ENCODE results near the gene ABCA7.

ABCA7 gene, protein sequence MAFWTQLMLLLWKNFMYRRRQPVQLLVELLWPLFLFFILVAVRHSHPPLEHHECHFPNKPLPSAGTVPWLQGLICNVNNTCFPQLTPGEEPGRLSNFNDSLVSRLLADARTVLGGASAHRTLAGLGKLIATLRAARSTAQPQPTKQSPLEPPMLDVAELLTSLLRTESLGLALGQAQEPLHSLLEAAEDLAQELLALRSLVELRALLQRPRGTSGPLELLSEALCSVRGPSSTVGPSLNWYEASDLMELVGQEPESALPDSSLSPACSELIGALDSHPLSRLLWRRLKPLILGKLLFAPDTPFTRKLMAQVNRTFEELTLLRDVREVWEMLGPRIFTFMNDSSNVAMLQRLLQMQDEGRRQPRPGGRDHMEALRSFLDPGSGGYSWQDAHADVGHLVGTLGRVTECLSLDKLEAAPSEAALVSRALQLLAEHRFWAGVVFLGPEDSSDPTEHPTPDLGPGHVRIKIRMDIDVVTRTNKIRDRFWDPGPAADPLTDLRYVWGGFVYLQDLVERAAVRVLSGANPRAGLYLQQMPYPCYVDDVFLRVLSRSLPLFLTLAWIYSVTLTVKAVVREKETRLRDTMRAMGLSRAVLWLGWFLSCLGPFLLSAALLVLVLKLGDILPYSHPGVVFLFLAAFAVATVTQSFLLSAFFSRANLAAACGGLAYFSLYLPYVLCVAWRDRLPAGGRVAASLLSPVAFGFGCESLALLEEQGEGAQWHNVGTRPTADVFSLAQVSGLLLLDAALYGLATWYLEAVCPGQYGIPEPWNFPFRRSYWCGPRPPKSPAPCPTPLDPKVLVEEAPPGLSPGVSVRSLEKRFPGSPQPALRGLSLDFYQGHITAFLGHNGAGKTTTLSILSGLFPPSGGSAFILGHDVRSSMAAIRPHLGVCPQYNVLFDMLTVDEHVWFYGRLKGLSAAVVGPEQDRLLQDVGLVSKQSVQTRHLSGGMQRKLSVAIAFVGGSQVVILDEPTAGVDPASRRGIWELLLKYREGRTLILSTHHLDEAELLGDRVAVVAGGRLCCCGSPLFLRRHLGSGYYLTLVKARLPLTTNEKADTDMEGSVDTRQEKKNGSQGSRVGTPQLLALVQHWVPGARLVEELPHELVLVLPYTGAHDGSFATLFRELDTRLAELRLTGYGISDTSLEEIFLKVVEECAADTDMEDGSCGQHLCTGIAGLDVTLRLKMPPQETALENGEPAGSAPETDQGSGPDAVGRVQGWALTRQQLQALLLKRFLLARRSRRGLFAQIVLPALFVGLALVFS (N-terminal part only)

DNA sequence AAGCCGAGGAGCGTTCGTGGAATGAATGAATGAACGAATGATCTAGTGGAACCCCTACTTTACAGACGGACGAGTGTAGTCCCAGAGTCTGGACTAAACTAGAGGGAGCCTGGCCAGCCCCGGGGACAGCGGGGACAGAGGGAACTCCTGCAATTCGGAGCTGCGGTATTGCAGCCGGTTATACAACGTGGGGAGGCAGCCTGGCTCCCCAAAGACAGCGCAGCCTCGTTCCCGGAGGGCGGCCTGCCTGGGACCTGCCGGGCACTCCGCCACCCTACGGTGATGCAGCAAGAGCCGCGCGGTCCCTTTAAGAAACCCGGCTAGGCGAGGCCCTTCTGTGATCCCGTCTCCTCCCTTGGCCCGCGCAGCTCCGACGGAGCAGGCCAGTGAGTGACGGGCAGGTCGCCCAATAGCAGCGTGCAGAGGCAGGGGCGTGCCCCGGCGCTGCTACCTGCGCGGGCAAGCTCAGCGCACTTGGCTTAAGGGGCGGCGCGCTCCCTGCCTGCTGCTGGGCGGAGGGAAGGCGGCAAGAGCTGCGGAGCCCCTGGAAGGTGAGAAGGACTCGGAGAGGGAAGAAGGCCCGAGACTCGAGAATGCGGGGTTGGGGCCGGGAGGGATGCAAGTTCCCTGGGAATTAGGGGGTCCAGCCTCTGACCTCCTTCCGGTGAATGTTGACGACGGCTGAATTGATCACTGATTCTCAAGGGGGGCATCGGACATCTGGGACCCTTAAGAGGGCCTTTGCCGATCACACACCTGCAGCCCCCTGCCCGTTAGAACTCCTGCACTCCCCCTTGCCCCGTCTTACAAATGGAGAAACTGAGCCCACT lies at the start of gene ABCA7:
ABCA7 (plus strand) TSS at position 462 of the 830 bp plus-strand sequence. CDS start 1,255 bp downstream, outside the sequence.
- DNase-seq (ENCODE audit: extremely low spot score, insufficient read length, low read depth) = peak; percentile 75
- peak; percentile 97 for FAIRE-seq

DNA sequence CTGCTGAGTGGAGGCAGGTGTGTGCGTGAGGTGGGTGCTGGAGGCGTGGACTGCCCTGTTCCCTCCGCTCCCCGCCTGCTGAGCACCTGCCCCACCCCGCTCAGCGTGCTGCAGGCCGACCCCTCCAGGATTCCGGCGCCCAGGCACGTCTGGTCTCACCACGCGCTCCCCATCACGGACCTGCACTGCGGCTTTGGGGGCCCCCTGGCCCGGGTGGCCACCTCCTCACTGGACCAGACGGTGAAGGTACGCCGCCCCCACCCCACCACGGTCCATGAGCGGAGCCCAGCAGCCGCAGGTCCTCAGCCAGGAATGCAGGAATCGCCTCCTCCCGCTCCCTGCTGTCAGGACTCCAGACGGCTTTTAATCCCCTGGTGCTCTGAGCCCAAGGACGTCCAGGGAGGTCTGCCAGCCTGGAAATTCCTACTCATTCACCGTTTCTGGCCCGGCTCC lies 49.8 kb upstream of the ABCA7 start:
- FAIRE-seq = no peak
- no peak for DNase-seq (ENCODE audit: extremely low spot score, insufficient read length, low read depth)

DNA sequence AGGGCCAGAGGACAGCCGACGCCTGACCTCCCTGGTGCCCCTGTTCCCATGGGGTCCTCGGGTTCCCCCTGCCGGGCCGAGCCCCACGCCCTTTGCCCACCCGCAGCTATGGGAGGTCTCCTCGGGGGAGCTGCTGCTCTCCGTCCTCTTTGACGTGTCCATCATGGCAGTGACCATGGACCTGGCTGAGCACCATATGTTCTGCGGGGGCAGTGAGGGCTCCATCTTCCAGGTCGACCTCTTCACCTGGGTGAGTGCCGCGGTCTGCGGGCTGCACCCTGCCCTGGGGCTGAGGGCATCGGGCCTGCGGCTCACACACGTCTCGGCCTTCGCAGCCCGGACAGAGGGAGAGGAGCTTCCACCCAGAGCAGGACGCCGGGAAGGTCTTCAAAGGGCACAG lies 49.2 kb upstream of the ABCA7 start:
- DNase-seq (ENCODE audit: extremely low spot score, insufficient read length, low read depth) = no peak
- no peak for FAIRE-seq

DNA sequence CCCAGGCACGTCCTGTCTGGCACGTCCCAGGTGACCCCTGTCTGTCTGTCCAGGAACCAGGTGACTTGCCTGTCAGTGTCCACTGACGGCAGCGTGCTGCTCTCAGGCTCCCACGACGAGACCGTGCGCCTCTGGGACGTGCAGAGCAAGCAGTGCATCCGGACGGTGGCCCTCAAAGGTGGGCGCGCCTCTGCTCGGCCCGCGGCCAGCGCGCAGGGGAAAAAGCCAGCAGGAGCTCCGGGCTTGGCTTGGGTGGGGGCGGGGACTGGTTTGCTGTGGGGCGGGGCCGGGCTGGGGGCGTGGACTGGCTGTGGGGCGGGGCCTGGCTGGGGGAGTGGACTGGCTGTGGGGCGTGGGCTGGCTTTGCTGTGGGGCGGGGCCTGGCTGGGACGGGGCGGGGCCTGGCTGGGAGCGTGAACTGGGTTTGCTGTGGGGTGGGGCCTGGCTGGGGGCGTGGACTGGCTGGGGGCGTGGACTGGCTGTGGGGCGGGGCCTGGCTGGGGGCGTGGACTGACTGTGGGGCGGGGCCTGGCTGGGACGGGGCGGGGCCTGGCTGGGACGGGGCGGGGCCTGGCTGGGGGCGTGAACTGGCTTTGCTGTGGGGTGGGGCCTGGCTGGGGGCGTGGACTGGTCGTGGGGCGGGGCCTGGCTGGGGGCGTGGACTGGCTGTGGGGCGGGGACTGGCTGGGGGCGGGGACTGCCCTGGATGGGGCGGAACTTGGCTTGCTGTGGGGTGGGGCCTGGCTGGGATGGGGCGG lies 48.6 kb upstream of the ABCA7 start:
- no peak for DNase-seq (ENCODE audit: extremely low spot score, insufficient read length, low read depth)

DNA sequence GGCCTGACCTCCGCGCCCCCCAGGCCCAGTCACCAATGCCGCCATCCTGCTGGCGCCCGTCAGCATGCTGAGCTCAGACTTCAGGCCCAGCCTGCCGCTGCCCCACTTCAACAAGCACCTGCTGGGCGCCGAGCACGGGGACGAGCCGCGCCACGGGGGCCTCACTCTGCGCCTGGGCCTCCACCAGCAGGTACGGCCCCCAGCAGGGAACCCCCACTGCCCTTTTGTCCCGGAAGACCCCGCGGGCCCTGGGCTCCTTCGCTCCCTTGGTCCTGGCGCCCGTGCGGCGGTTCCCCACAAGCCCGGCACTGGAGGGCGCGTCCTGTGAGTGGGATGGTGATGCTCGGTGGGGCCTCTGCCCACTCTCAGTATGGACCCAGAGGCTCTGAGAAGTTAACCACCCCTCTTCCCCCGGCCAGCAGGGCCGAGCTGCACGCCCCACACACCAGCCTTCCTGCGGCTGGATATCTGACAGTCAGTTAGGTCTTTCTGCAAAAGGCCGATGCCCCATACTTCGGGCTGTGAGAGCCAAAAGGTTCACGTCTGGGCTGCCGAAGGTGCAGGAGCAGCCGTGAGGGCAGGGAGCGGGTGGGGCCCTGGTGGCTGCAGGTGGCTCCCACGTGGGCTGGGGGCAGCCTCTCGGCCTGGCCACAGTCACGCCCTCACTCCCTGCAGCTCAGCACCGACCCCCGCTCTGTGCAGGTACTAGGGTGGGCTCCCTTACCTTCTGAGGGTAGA lies 47.8 kb upstream of the ABCA7 start:
- DNase-seq (ENCODE audit: extremely low spot score, insufficient read length, low read depth) (no peak), FAIRE-seq (no peak)

More for the DNA sequence above, 48.6 kb upstream of the ABCA7 start:
- FAIRE-seq = no peak

DNA sequence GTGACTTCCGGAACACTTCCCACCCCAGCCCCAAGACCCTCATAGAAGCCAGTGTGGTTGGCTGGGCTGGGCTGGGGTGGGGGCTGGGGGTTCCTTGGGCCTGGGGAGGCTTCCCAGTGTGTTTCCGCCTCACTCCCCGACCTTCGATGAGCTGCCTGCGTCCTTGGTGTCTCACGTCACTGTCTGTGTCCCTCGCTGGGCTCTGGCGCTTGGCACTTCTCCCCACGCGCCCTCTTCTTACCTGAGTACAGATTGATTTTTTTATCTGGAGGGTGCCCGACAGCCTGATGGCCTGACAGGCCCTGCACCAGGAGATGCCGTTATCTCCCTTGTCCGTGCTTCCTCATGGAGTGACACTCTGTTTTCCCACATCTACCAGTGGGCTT lies 47.2 kb upstream of the ABCA7 start:
- FAIRE-seq (no peak), DNase-seq (ENCODE audit: extremely low spot score, insufficient read length, low read depth) (no peak)

DNA sequence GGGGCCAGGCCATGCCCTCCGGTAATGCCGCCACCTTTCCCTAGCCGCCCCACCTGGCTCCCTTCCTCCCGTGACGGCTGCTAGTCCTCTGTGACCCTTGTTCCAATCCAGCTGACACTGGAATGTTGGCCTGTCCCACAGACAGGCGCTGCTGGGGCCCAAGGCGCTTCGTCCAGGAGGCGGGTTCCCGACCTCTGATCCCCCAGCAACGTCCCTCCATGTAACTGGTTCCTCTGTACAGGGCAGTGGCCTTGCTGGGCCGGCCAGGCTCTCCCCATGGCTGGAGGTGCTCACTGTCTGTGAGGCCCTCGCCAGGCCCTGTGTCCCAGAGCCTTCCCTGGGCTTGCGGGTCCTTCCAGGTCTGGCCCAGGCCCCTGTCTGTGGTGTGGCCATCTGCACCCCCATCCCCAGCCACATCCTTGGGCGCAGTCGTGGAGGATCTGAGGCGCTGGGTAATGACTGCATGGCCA lies 46.5 kb upstream of the ABCA7 start:
- no peak for FAIRE-seq
- no peak for DNase-seq (ENCODE audit: extremely low spot score, insufficient read length, low read depth)

DNA sequence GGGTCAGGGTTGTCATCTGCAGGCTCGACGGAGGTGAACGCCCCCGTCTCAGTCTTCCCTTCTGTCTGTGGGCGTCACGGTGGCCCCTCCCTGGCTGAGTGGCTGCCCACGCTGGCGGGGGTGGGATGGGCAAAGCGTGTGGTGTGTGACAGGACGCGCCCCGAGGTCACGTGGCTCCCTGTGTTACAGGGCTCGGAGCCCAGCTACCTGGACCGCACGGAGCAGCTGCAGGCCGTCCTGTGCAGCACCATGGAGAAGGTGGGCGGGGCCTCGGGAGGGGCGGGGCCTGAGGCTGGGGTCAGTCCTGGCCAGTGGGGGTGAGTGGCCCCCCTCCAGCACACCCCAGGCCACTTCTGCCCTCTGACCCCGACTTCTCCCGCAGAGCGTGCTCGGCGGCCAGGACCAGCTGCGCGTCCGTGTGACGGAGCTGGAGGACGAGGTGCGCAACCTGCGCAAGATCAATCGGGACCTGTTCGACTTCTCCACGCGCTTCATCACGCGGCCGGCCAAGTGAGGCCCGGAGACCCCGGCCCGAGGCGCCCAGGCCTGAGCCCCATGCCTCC lies 46.0 kb upstream of the ABCA7 start:
- FAIRE-seq (no peak), DNase-seq (ENCODE audit: extremely low spot score, insufficient read length, low read depth) (no peak)

DNA sequence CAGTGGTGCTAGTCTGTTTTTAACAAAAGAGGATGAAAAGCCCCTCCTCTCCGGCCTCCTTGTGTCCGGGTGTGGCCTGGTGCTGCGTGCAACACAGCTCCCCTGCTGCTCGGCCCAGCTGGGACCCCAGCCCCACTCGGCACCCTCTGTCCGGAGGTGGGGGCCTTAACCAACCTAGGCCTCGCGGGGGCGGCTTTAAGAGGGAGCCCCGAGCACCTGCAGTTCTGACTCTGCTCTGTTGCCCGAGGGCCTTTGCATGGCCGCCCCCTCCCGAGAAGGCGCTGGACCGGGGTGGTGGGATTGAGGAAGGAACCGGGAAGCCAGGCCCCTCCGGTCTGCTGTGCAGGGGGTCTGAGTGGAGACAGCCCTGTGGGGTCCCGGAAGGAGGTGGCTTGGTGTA lies 45.4 kb upstream of the ABCA7 start:
- no peak for FAIRE-seq
- no peak for DNase-seq (ENCODE audit: extremely low spot score, insufficient read length, low read depth)

DNA sequence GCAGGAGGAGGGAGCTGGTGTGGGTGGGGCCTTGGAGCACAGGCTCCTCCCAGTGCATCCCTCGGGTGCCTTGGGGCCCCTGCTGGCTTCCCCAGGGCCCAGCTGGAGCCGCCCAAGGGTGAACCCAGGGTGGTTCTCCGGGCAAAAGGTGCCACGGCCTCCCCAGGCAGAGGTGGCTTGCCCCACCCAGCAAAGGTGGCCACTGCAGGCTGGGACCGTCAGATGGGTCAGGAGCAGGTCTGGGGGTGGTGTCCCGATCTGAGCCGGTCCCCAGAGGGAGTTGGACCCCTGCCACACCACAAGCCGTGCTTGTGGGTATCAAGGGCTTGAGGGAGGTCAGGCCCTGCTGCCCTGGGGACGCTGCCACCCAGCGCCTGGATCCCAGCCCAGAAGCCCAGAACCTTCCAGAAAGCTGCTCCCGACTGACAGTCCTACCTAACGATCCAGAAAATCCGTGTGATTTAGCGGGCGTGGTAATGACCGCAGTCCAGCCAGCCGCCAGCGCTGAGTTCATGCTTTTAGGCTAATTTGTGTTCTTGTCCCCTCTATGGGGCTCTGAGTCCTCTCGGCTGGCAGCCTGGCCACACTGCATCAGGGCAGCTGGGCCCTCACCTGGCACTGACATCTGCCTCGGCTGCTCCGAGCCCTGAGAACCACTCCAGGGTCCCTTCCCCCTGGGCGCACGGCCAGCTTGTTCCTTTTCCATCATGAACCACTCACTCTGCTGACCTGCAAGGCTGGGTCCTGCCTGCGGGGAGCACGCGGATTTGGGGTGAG lies 44.7 kb upstream of the ABCA7 start:
- FAIRE-seq = no peak
- no peak for DNase-seq (ENCODE audit: extremely low spot score, insufficient read length, low read depth)

DNA sequence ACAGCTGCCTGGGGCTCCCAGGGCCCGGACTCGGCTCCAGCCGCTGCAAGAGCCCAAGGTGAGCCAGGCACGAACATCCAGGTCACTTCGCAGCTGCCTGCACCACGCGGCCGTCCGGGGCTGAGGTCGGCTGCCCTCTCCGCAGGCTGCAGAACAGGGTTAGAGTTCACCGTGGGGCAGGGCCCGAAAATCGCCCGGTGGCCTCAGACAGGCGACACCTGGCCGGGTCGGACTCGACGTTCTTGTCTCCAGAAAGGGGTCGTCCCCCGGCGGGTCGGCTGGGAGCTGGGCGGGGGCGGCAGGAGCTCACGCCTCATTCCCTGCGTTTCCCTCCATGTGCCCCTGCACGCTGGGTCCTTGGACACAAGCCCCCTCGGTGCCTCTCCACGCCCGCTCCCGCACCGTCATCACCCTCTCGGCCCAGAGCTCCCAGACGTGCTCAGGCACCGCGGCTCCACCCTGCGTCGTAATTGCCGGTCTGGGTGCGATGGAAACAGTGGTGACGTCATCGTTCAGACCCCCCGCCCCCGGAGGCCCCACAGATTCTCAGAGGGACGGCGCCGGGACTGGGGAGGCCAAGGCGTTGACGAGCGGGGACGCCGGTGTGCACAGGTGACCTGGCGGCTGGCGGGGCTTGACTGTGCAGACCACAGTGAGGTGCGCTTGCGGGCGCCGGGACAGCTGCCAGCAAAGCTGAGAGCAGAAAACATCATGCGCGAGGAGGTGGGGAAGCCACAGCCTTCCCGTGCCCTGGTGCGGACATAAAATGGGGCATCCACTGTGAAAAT lies 43.7 kb upstream of the ABCA7 start:
- DNase-seq (ENCODE audit: extremely low spot score, insufficient read length, low read depth) (peak; percentile 43), FAIRE-seq (peak; percentile 59)

DNA sequence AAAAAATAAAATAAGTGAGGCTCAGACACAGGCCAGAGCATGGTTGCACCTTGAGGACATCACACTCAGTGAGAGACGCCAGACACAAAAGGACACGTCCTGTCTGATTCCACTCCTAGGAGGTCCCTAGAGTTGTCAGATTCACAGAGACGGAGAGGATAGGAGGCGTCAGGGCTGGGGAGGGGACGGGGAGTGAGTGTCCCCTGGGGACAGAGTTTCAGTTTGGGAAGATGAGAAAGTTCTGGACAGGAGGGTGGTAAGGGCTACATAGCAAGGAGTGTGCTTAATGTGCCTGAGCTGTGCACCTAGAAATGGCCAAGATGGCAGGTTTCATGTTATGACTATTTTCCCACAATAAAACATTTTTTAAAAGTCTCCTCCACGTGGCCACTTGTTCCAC lies 41.8 kb upstream of the ABCA7 start:
- no peak for FAIRE-seq

DNA sequence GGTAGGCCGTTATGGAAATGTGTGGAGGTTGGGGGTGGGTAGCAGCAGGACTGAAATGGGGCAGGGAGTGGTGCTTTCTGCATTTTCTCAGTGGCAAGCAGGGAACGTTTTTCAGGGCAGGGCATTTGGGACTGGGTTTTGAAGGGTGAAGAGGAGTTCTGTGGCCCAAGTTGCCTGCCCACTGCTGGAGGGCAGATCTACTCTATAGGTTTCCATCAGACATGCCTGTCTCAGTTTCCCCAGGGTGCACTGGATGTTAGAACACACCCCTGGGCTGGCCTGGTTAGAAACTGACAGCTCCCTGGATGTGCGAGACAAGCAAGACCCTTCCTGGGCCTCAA lies 40.6 kb upstream of the ABCA7 start:
- no peak for DNase-seq (ENCODE audit: extremely low spot score, insufficient read length, low read depth)
- FAIRE-seq = no peak

More for the DNA sequence above, 41.8 kb upstream of the ABCA7 start:
- no peak for DNase-seq (ENCODE audit: extremely low spot score, insufficient read length, low read depth)

DNA sequence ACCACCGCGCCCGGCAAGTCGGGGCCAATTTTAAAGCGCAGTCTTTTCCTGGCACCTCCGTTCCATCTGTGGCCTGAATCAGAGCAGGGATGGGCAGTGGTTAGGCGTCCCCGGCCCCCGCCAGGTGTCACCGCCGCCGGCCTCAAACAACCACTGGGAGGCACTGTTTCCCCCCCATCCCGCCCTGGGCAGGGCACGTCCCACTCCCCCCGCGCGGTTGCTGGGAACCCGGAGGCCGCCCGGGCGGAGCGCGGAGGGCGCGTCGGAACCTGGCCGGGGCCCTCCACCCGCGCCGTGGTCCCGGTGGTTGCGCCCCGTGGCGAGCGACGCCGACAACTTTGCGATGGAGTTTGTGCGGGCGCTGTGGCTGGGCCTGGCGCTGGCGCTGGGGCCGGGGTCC lies 39.8 kb upstream of the ABCA7 start, which contains the start of gene GRIN3B:
GRIN3B (plus strand) TSS at position 325 of the 400 bp plus-strand sequence; CDS start at position 344, 19 bp downstream.
- FAIRE-seq = no peak
- no peak for DNase-seq (ENCODE audit: extremely low spot score, insufficient read length, low read depth)

DNA sequence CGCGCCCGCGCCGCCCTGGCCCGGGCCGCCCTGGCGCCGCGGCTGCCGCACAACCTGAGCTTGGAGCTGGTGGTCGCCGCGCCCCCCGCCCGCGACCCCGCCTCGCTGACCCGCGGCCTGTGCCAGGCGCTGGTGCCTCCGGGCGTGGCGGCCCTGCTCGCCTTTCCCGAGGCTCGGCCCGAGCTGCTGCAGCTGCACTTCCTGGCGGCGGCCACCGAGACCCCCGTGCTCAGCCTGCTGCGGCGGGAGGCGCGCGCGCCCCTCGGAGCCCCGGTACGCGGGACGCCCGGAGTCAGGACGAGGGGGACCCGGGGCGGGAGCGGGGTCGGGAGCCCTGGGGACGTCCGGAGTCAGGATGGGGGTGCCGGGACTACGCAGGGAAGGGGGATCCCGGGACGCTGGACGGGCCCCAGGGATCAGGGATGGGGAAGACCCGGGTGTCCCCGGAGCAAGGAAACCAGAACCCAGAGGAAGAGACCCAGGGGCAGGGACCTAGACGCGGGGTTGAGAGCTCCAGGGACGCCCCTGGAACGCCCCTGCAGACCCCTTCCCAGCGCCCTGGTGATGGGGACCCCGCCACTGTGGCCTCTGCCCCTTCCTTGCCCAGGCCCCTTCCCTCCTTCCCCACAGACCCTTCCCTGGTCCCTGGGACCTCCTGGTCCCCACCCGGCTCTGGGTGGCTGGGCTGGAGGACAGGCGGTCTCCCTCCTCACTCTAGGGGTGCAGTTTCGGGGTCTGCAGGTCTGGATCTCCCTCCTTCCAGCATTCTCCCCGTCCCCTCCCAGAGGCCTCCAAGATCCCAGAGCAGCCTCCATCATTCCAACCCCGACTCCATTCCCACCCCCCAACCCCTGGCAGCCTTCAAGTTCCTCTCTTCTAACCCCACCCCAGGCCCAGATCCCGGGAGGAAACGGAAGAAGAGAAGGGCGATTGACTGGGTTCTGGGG lies 39.0 kb upstream of the ABCA7 start:
- no peak for DNase-seq (ENCODE audit: extremely low spot score, insufficient read length, low read depth)
- no peak for FAIRE-seq
